H9 (cell line): ENCODE measurements around the gene IFNW1. TPM values are rescaled to one million over a fixed set of nuclear protein-coding genes. Genes with fewer than 3 reads are reported as not detected.

Source experiments
- DNase-seq: peaks from one replicate; pipeline ENCODE4 v3.0.0-alpha.2; 2017
- H2AFZ ChIP-seq: one replicate; pipeline ENCODE4 v1.6.1; 2013; ENCODE audit warnings: mild to moderate bottlenecking, low read length, control low read depth, moderate library complexity
- H2AK5ac ChIP-seq: 2 replicates; pipeline ENCODE4 v1.6.1; 2013; ENCODE audit warnings: low read length, control low read depth, mixed read lengths; ENCODE audit not compliant: insufficient read length
- H2BK120ac ChIP-seq: one replicate; pipeline ENCODE4 v1.6.1; 2013; ENCODE audit warnings: low read depth, mild to moderate bottlenecking, low read length, control low read depth, inconsistent platforms; ENCODE audit not compliant: poor library complexity, severe bottlenecking
- H2BK12ac ChIP-seq: 2 replicates; pipeline ENCODE4 v1.6.1; 2013; ENCODE audit warnings: low read length, control low read depth, mixed read lengths, low read depth; ENCODE audit not compliant: insufficient read length
- H2BK15ac ChIP-seq: 2 replicates; pipeline ENCODE4 v1.6.1; 2013; ENCODE audit warnings: low read depth, low read length, control low read depth
- H2BK20ac ChIP-seq: one replicate; pipeline ENCODE4 v1.6.1; 2013; ENCODE audit warnings: low read depth, mild to moderate bottlenecking, low read length, control low read depth, inconsistent platforms; ENCODE audit not compliant: poor library complexity, severe bottlenecking
- H2BK5ac ChIP-seq: 2 replicates; pipeline ENCODE4 v1.6.1; 2013; ENCODE audit warnings: low read length, control low read depth, mixed read lengths; ENCODE audit not compliant: insufficient read length
- H3K14ac ChIP-seq: 2 replicates; pipeline ENCODE4 v1.6.1; 2013; ENCODE audit warnings: low read length, control low read depth; ENCODE audit not compliant: insufficient read depth
- H3K18ac ChIP-seq: 2 replicates; pipeline ENCODE4 v1.6.1; 2013; ENCODE audit warnings: low read depth, mild to moderate bottlenecking, mixed read lengths, low read length, control low read depth; ENCODE audit not compliant: insufficient read length
- H3K23ac ChIP-seq: 2 replicates; pipeline ENCODE4 v1.6.1; 2013; ENCODE audit warnings: low read length, control low read depth, mixed read lengths, low read depth; ENCODE audit not compliant: insufficient read length
- H3K23me2 ChIP-seq: 2 replicates; pipeline ENCODE4 v1.6.1; 2013; ENCODE audit warnings: low read depth, mild to moderate bottlenecking, mixed read lengths, low read length, control low read depth; ENCODE audit not compliant: insufficient read length, poor library complexity, severe bottlenecking
- H3K27ac ChIP-seq: 2 replicates; pipeline ENCODE4 v1.5.1; 2013; ENCODE audit warnings: low read length, control low read depth, mixed read lengths, low read depth; ENCODE audit not compliant: insufficient read length
- H3K27me3 ChIP-seq: 2 replicates; pipeline ENCODE4 v1.6.1; 2013; ENCODE audit warnings: low read length, control low read depth, inconsistent platforms; ENCODE audit not compliant: insufficient read depth
- H3K4ac ChIP-seq: 2 replicates; pipeline ENCODE4 v1.6.1; 2013; ENCODE audit warnings: low read depth, mild to moderate bottlenecking, control low read depth, inconsistent platforms, low read length, moderate library complexity
- H3K4me1 ChIP-seq: 2 replicates; pipeline ENCODE4 v1.6.1; 2013; ENCODE audit warnings: low read length, control low read depth, inconsistent platforms; ENCODE audit not compliant: insufficient read depth
- H3K4me2 ChIP-seq: 2 replicates; pipeline ENCODE4 v1.6.1; 2013; ENCODE audit warnings: low read length, control low read depth, mixed read lengths; ENCODE audit not compliant: insufficient read length, insufficient read depth
- H3K56ac ChIP-seq: 2 replicates; pipeline ENCODE4 v1.6.1; 2013; ENCODE audit warnings: low read depth, mild to moderate bottlenecking, mixed read lengths, low read length, control low read depth; ENCODE audit not compliant: insufficient read length
- H3K79me1 ChIP-seq: 2 replicates; pipeline ENCODE4 v1.6.1; 2013; ENCODE audit warnings: low read depth, mild to moderate bottlenecking, moderate library complexity, low read length, control low read depth, inconsistent platforms; ENCODE audit not compliant: insufficient read depth, poor library complexity, severe bottlenecking
- H3K79me2 ChIP-seq: 2 replicates; pipeline ENCODE4 v1.6.1; 2013; ENCODE audit warnings: low read length, control low read depth, inconsistent platforms; ENCODE audit not compliant: insufficient read depth
- H3K9ac ChIP-seq: 2 replicates; pipeline ENCODE4 v1.6.1; 2013; ENCODE audit warnings: low read length, control low read depth, mixed read lengths; ENCODE audit not compliant: insufficient read length; ENCODE audit errors: extremely low read depth
- H3K9me3 ChIP-seq: one replicate; pipeline ENCODE4 v1.6.1; 2013; ENCODE audit warnings: low read depth, low read length, inconsistent platforms; ENCODE audit not compliant: control insufficient read depth
- H3T11ph ChIP-seq: one replicate; pipeline ENCODE4 v1.6.1; 2013; ENCODE audit warnings: mild to moderate bottlenecking, low read length, control low read depth, inconsistent platforms
- H4K20me1 ChIP-seq: one replicate; pipeline ENCODE4 v1.6.1; 2013; ENCODE audit not compliant: control insufficient read depth, insufficient read length, insufficient read depth
- H4K5ac ChIP-seq: 2 replicates; pipeline ENCODE4 v1.6.1; 2013; ENCODE audit warnings: low read depth, mild to moderate bottlenecking, mixed read lengths, low read length, control low read depth; ENCODE audit not compliant: insufficient read length
- H4K8ac ChIP-seq: replicated peaks from 2 replicates; pipeline ENCODE4 v1.6.1; 2013; ENCODE audit warnings: low read length, control low read depth, mixed read lengths, low read depth; ENCODE audit not compliant: insufficient read length
- H4K91ac ChIP-seq: 2 replicates; pipeline ENCODE4 v1.6.1; 2013; ENCODE audit warnings: low read depth, mild to moderate bottlenecking, moderate library complexity, mixed read lengths, low read length, control low read depth; ENCODE audit not compliant: insufficient read length
- H3K27ac Mint-ChIP-seq, 3 experiments: 2 replicates in 2 of 3; 3 replicates in 1 of 3; pipeline ENCODE4 v1.8.0; 2020 to 2021; ENCODE audit warnings: mixed read lengths in 3 of 3, mild to moderate bottlenecking in 1 of 3, moderate library complexity in 1 of 3
- H3K27me3 Mint-ChIP-seq: 2 replicates; pipeline ENCODE4 v1.8.0; 2021; ENCODE audit warnings: low read depth, mild to moderate bottlenecking, moderate library complexity, mixed read lengths
- H3K36me3 Mint-ChIP-seq, 3 experiments: 2 replicates in 2 of 3; 3 replicates in 1 of 3; pipeline ENCODE4 v1.8.0; 2020 to 2021; ENCODE audit warnings: low read depth in 3 of 3, mixed read lengths in 3 of 3; ENCODE audit not compliant: insufficient read depth in 1 of 3
- H3K4me1 Mint-ChIP-seq, 2 experiments: 2 replicates each; pipeline ENCODE4 v1.8.0; 2020; ENCODE audit warnings: mixed read lengths in 2 of 2
- H3K4me3 Mint-ChIP-seq, 2 experiments: 2 replicates in 1 of 2; 3 replicates in 1 of 2; pipeline ENCODE4 v1.8.0; 2020 to 2021; ENCODE audit warnings: mild to moderate bottlenecking in 2 of 2, mixed read lengths in 2 of 2, moderate library complexity in 1 of 2
- H3K9me3 Mint-ChIP-seq, 2 experiments: 2 replicates in 1 of 2; 3 replicates in 1 of 2; pipeline ENCODE4 v1.8.0; 2020; ENCODE audit warnings: mild to moderate bottlenecking in 2 of 2, mixed read lengths in 2 of 2, moderate library complexity in 1 of 2
- WGBS: extraction: QIAGEN DNeasy Blood & Tissue Kit; methylation state at CpG from one replicate; pipeline ENCODE4 v1.1.7; 2013; ENCODE audit warnings: missing lambda C conversion rate, low lambda C conversion rate, mixed read lengths; ENCODE audit not compliant: insufficient read length; ENCODE audit errors: extremely low coverage; 5-methylcytosine and 5-hydroxymethylcytosine counted together
- total RNA-seq: library from RNA; stranded (reverse); gene quantifications from 2 replicates; pipeline ENCODE4 v1.2.1, GENCODE V29; 2021
- TF ChIP-seq, protein P1 (sequence below): fragments of 200-600 bp; sonication (generic); conservative IDR thresholded peaks from 3 replicates; pipeline ENCODE4 v1.8.0; 2021; ENCODE audit warnings: antibody characterized with exemption, mild to moderate bottlenecking

The IFNW1 gene
- total RNA-seq, 1 experiment from 2014 or later, result not detected

DNA sequence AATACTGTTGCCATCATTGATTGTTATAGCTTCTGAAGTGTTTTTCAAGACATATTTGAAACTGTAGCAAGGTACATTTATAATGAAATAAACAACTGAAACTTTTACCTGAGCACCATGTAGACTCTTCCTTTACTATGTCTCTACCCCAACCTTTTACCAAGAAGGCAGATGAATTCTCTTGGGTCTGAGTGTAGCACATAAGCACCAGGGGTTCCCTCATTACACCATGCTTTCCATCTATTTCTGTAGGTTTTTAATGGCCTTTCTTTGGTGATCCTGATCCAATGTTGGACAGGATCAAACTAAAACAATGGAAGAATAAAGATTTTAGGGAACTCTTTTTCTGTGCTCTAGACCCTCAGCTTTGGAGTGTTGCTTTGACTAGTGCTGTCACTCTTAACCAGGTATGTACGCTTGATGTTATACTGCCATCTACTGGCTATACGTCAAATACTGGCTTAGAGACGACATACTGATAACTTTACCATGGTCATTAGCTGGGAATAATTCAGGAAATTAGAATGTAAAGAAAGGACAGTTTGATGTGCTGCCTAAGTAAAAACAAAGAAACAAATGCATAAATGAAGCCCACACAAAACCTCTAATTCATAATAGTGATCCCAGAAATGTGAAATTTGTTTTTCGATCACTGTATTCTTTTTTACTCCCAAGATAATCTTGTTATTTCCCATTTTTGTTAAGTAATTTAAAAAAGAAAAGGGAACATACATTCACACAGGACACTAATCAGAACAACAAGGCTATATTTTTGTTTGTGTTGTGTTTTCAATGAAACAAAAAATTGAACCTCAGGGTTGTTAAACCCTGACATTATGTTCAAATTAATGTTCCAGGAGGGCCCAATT lies 30.7 kb downstream of the IFNW1 start:
- WGBS, result no CpG with 5 or more reads among the region's 4 CpGs
- Mint-ChIP-seq H3K27me3 (no peaks in the 10 kb centered on the region), H3K9me3 (no peaks in the 10 kb centered on the region)

More for the DNA sequence above, 30.7 kb downstream of the IFNW1 start:
- H3K23me2 ChIP-seq, result no peaks in the 10 kb centered on the region
- H2BK5ac ChIP-seq, result no peak overlapping the region
- no peaks in the 10 kb centered on the region for H3K4me1 ChIP-seq
- H3K27me3 ChIP-seq, result no peaks in the 10 kb centered on the region
- Mint-ChIP-seq H3K27ac (no peak overlapping the region), H3K4me1 (no peaks in the 10 kb centered on the region), H3K36me3 (no peaks in the 10 kb centered on the region), H3K4me3 (no peak overlapping the region)
- H3K79me2 ChIP-seq, result no peaks in the 10 kb centered on the region
- H4K8ac ChIP-seq, result no peak overlapping the region
- no peak overlapping the region for H3K9ac ChIP-seq
- H3K18ac ChIP-seq, result no peak overlapping the region
- no peak overlapping the region for H4K91ac ChIP-seq
- no peak overlapping the region for H3K14ac ChIP-seq
- no peak for DNase-seq
- no peak overlapping the region for H4K5ac ChIP-seq
- H2BK20ac ChIP-seq, result no peak overlapping the region
- H3K9me3 ChIP-seq, result no peaks in the 10 kb centered on the region
- TF ChIP-seq, protein P1, sequence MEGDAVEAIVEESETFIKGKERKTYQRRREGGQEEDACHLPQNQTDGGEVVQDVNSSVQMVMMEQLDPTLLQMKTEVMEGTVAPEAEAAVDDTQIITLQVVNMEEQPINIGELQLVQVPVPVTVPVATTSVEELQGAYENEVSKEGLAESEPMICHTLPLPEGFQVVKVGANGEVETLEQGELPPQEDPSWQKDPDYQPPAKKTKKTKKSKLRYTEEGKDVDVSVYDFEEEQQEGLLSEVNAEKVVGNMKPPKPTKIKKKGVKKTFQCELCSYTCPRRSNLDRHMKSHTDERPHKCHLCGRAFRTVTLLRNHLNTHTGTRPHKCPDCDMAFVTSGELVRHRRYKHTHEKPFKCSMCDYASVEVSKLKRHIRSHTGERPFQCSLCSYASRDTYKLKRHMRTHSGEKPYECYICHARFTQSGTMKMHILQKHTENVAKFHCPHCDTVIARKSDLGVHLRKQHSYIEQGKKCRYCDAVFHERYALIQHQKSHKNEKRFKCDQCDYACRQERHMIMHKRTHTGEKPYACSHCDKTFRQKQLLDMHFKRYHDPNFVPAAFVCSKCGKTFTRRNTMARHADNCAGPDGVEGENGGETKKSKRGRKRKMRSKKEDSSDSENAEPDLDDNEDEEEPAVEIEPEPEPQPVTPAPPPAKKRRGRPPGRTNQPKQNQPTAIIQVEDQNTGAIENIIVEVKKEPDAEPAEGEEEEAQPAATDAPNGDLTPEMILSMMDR, result peak; percentile 90
- H3K27ac ChIP-seq, result no peak overlapping the region
- H3K4ac ChIP-seq, result no peak overlapping the region
- no peaks in the 10 kb centered on the region for H4K20me1 ChIP-seq
- H3K23ac ChIP-seq, result no peak overlapping the region
- H2BK15ac ChIP-seq, result no peak overlapping the region
- no peak overlapping the region for H2BK12ac ChIP-seq
- H2AK5ac ChIP-seq, result no peak overlapping the region
- H3T11ph ChIP-seq, result no peak overlapping the region
- H3K4me2 ChIP-seq, result no peak overlapping the region
- no peaks in the 10 kb centered on the region for H3K79me1 ChIP-seq
- no peak overlapping the region for H2BK120ac ChIP-seq
- no peak overlapping the region for H3K56ac ChIP-seq
- no peak overlapping the region for H2AFZ ChIP-seq
